Heart left ventricle (tissue), 13 donors: ENCODE measurements around the gene FOXE3.

Experiments
- POLR2A ChIP-seq, 2 donors: fragments of 450-650 bp; IDR thresholded peaks; one replicate each; pipeline ENCODE4 v1.6.1; 2017; ENCODE audit warnings: antibody characterized with exemption in 2 of 2, mild to moderate bottlenecking in 2 of 2, moderate library complexity in 2 of 2
- TF ChIP-seq, protein P1 (sequence below), 12 donors: fragments of 200-600 bp; sonication (generic) in 4 of 12; IDR thresholded peaks; one replicate each; pipeline versions ENCODE4 v1.5.0 to v1.8.0; 2018 to 2022; ENCODE audit warnings: antibody characterized with exemption in 12 of 12, mild to moderate bottlenecking in 5 of 12
- donor health status: ischemic (EF 13 %, LVEDD 7.1; RV severe dilation, severe dysfunction).
- donor health status: DM: no; HTN: yes; CAD: no.
- donor health status: DM: no; HTN: no; CAD: no.
- donor health status: ischemic (EF 25% LVEDD 6.9; RV normal size, moderate dysfunction).
- donor health status: ischemic (EF 25% LVEDD 5.7; RV mildly dilated, moderate dysfunction).
- donor health status: ischemic (EF 35%, LVEDD 5.7; RV mildly dilated, moderate dysfunction).
- donor health status: nonischemic (EF 11% LVEDD 7.7; RV severe dilation, severe dysfunction).
- donor health status: DM: yes; HTN: yes; CAD: no.
- donor health status: PGD.
- donor health status: ischemic (EF 29% LVEDD 5.4; RV normal size, mild dysfunction).
- donor health status: nonischemic (EF 23%, LVEDD 6.1; RV moderate dilation, normal function).

- no peak for TF ChIP-seq POLR2A (IDR thresholded peaks at IDR 0.05)
- TF ChIP-seq, protein P1, sequence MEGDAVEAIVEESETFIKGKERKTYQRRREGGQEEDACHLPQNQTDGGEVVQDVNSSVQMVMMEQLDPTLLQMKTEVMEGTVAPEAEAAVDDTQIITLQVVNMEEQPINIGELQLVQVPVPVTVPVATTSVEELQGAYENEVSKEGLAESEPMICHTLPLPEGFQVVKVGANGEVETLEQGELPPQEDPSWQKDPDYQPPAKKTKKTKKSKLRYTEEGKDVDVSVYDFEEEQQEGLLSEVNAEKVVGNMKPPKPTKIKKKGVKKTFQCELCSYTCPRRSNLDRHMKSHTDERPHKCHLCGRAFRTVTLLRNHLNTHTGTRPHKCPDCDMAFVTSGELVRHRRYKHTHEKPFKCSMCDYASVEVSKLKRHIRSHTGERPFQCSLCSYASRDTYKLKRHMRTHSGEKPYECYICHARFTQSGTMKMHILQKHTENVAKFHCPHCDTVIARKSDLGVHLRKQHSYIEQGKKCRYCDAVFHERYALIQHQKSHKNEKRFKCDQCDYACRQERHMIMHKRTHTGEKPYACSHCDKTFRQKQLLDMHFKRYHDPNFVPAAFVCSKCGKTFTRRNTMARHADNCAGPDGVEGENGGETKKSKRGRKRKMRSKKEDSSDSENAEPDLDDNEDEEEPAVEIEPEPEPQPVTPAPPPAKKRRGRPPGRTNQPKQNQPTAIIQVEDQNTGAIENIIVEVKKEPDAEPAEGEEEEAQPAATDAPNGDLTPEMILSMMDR (IDR thresholded peaks at IDR 0.05), result no peak
These were observed 32.0 kb upstream of the FOXE3 start for GRCh38 chr1:47384083-47384482.
